LNCAP (cell line): Measurements from ENCODE around the gene TMEM59L.

Source experiments
- CTCF ChIP-seq: fragments of 450-650 bp; IDR thresholded peaks from 2 replicates; pipeline ENCODE4 v1.5.1; 2017; ENCODE audit warnings: mild to moderate bottlenecking

Gene TMEM59L

DNA sequence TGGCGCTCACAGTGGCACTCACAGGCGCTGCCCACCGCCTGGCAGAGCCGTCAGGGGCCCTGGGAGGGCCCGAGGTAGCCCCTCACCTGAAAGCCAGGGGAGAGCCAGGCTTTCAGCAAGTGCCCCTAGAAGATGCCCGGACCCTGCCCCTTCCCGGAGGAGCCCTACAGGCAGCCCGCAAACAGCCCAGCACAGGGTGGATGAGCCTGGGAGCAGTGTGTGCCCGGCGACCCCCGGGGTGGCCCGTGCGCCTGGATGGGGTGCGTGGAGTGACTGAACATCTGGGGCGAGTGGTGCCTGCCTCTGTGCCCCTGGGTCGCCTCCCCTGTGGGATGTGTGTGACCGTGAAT lies 7.5 kb upstream of the TMEM59L start:
- no peak for TF ChIP-seq CTCF

GRCh38 chr19:18605546-18606280 lies 7.0 kb upstream of the TMEM59L start:
- no peak for TF ChIP-seq CTCF

DNA sequence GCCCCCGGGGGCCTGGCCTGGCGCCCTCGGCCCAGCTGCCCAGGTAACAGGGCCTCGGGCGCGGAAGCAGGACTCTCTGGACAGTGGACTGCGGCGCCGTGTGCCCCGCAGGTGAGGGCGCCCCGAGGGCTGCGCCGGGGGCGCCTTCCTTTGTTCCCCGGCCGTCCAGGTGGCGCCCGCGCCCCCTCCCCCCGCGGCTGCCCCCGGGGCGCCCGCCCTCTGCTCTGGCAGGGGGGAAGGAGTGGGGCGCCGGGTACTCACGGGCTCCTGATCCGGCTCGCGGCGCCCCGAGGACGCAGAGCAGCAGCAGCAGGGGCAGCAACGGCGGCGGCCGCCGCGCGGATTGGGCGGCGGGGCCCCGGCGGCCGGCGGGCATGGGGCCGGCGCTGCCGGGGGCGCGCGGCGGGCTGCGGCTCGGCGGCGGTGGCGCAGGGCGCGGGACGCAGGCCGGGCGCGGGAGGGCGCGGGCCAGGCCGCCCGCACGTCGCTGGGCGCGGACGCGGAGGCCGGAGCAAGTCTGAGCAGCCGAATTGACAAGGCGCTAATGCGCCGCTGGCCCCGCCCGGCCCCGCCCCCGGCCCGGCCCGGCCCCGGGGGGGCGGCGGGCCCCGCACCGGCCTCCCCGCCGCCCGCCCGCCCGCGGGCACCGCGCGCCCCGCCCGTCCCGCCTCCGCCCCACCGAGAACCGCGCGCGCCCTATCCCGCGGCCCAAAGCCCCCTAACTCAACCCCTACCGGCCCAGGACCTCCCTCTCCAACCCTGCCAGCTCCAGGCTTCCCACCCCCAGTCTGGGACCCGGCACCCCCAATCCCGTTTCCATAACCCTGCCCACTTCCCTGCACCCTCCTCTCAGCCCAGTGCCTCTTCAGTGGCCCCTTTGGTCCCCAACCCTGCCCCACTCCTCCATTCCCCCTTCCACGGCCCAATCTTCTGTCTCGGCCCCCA lies 6.1 kb upstream of the TMEM59L start, which contains the start of gene CRLF1:
CRLF1 (minus strand) TSS at position 519 of the 945 bp plus-strand sequence; CDS start at position 376, 143 bp downstream.
- no peak for TF ChIP-seq CTCF

GRCh38 chr19:18607226-18608101 lies 5.2 kb upstream of the TMEM59L start:
- no peak for TF ChIP-seq CTCF

DNA sequence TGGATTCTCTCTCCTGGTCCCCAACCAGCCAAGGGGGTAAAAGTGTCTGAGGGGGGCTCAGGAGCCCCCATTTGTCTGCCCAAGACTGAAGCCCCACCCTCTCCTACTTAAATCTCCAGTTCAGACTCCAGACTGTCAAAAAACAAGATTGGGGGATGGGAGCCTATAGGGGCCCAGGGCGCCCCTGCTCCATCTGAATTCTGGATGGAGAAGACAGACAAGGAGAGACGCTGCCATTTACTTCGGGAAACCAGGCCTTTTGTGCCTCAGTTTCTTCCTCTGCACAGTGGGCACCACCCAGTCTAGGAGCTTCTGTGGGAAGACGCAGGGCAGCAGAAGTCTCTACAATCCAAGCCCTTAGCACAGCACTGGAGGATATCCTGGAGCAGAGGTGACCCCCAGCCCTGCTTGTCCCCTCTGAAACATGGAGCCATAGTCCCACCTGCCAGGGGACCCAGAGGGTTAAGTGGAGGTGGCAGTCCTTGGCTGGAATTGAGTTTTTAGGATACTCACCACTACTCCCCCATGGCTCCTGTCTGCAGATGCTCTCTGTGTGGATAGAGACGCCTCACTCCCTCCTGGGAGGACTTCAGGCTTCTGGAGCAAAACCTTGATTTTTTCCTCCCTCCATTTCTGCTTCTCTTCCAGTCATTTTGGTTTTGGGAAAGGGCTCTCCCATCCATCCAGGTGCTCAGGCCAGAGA lies 4.4 kb upstream of the TMEM59L start:
- no peak for TF ChIP-seq CTCF

DNA sequence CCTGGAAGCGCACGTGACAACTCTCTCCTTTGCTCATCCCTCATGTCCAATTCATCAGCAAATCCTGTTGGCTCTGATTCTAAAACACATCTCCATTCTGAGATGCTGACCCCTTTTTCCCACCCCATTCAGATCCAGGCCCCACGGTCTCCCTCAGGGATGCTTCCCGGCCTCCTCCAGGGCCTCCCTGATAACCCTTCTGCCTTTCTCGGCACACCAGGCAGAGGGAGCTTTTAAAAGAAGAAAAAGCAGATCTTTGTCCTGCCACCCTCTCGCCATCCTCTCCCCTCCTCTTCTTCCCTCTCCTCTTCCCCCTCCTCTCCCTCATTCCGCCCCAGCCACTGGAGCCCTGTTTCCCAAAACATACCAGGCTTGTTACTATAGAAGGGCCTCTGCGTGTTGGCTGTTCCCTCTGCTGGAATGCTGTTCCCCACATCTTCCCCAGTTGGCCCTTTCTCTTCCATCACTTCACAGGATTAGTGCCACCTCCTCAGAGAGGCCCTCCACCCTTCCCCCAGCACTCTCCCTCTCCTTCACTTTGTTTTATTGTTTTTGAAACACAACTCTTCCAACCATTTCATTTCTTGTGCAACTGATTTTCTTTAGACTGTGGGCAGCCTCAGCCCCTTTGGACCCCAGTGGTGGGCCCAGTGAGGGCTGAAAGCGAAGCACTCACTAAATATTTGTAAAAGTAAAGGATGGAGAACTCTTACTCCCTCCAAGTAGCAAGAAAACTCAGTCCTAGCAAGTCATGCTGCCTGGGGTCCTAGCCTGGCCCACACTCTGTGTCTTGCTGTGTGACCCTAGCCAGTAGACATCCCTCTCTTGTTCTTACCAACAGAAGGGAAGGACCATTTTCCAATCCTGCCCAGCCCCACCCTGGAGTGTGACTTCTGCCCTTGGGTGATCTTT lies 3.6 kb upstream of the TMEM59L start:
- TF ChIP-seq CTCF, result no peak
